SU-DHL-6 (cell line): ENCODE data around the gene NMNAT2.

Experiments
- H2AFZ ChIP-seq: fragments of 200-600 bp; sonication (generic); 2 replicates; pipeline ENCODE4 v1.6.1; 2014; ENCODE audit warnings: low read depth, mild to moderate bottlenecking, moderate library complexity, mixed read lengths, antibody characterized with exemption, low read length; ENCODE audit not compliant: severe bottlenecking
- H3F3A ChIP-seq: fragments of 200-600 bp; shearing (Covaris generic); 2 replicates; pipeline ENCODE4 v1.6.0; 2016; ENCODE audit warnings: antibody characterized with exemption, mild to moderate bottlenecking; ENCODE audit not compliant: insufficient read depth
- H3K27ac ChIP-seq: fragments of 200-600 bp; sonication (generic); 2 replicates; pipeline ENCODE4 v1.5.1; 2016; ENCODE audit warnings: low read depth, mild to moderate bottlenecking, low read length, moderate library complexity, mixed read lengths
- H3K27me3 ChIP-seq: fragments of 200-600 bp; sonication (generic), shearing (Covaris generic); 2 replicates; pipeline ENCODE4 v1.6.0; 2014; ENCODE audit warnings: mild to moderate bottlenecking, low read length
- H3K36me3 ChIP-seq: fragments of 200-600 bp; sonication (generic); 2 replicates; pipeline ENCODE4 v1.6.1; 2014; ENCODE audit warnings: mild to moderate bottlenecking, low read length, mixed read lengths
- H3K4me2 ChIP-seq: fragments of 300-600, 200-600 bp; shearing (Covaris generic), sonication (generic); 2 replicates; pipeline ENCODE4 v1.6.0; 2014; ENCODE audit warnings: low read length, low read depth, mild to moderate bottlenecking; ENCODE audit not compliant: poor library complexity, severe bottlenecking
- H3K4me3 ChIP-seq: fragments of 200-600 bp; sonication (generic); 2 replicates; pipeline ENCODE4 v1.5.1; 2014; ENCODE audit warnings: antibody characterized with exemption, low read length, mild to moderate bottlenecking, mixed read lengths; ENCODE audit not compliant: insufficient read depth, poor library complexity, severe bottlenecking
- H3K79me2 ChIP-seq: fragments of 200-600 bp; sonication (generic); 2 replicates; pipeline ENCODE4 v1.6.1; 2014; ENCODE audit warnings: mild to moderate bottlenecking, low read length, moderate library complexity; ENCODE audit not compliant: insufficient read depth
- H3K9ac ChIP-seq: fragments of 200-600 bp; sonication (generic); 2 replicates; pipeline ENCODE4 v1.7.0; 2014; ENCODE audit warnings: mild to moderate bottlenecking, low read length
- H3K9me2 ChIP-seq: fragments of 200-600 bp; sonication (generic); replicated peaks from 2 replicates; pipeline ENCODE4 v1.6.1; 2014; ENCODE audit warnings: low read length; ENCODE audit not compliant: insufficient read depth
- H3K9me3 ChIP-seq: fragments of 200-600 bp; sonication (generic); 2 replicates; pipeline ENCODE4 v1.6.1; 2014; ENCODE audit warnings: low read length, mixed read lengths; ENCODE audit not compliant: insufficient read depth
- H4K20me1 ChIP-seq: fragments of 200-600 bp; sonication (generic); 2 replicates; pipeline ENCODE4 v1.6.1; 2014; ENCODE audit warnings: low read depth, mild to moderate bottlenecking, antibody characterized with exemption, low read length, moderate library complexity, mixed read lengths
- CTCF ChIP-seq: fragments of 200-600 bp; sonication (generic); IDR thresholded peaks from one replicate; pipeline ENCODE4 v1.5.1; 2017; ENCODE audit warnings: antibody characterized with exemption, mild to moderate bottlenecking, low read length, moderate library complexity; ENCODE audit not compliant: insufficient read depth, poor library complexity, severe bottlenecking
- EZH2phosphoT487 ChIP-seq: fragments of 200-600 bp; sonication (generic), shearing (Covaris generic); conservative IDR thresholded peaks from 2 replicates; pipeline ENCODE4 v1.6.1; 2018; ENCODE audit warnings: mild to moderate bottlenecking, antibody characterized with exemption, low read length, moderate library complexity, mixed read lengths

Gene NMNAT2

GRCh38 chr1:183318433-183318832 is 99.7 kb downstream of the NMNAT2 start:
- Histone ChIP-seq H3K79me2 (no peaks in the 10 kb centered on the region), H3K27ac (no peak overlapping the region), H3K36me3 (no peaks in the 10 kb centered on the region), H4K20me1 (no peaks in the 10 kb centered on the region), H3K4me2 (no peak overlapping the region), H3K27me3 (no peaks in the 10 kb centered on the region), H3K9me2 (no peaks in the 10 kb centered on the region), H2AFZ (no peak overlapping the region), H3F3A (no peaks in the 10 kb centered on the region), H3K9ac (no peak overlapping the region), H3K9me3 (no peaks in the 10 kb centered on the region), H3K4me3 (no peak overlapping the region)
- TF ChIP-seq EZH2phosphoT487 (no peak), CTCF (no peak)

GRCh38 chr1:183315991-183316758 is 102.0 kb downstream of the NMNAT2 start:
- Histone ChIP-seq H3K9ac (no peak overlapping the region), H3K27me3 (no peaks in the 10 kb centered on the region), H4K20me1 (no peaks in the 10 kb centered on the region), H3K27ac (no peak overlapping the region), H3K9me3 (no peaks in the 10 kb centered on the region), H3K4me2 (no peak overlapping the region), H2AFZ (no peak overlapping the region), H3K4me3 (no peak overlapping the region), H3K79me2 (no peaks in the 10 kb centered on the region), H3K36me3 (no peaks in the 10 kb centered on the region), H3F3A (no peaks in the 10 kb centered on the region), H3K9me2 (no peaks in the 10 kb centered on the region)
- TF ChIP-seq EZH2phosphoT487: no peak
- TF ChIP-seq CTCF: no peak

- Histone ChIP-seq H2AFZ (no peak overlapping the region), H3K9me3 (no peaks in the 10 kb centered on the region), H3K27me3 (no peaks in the 10 kb centered on the region), H3K9me2 (no peaks in the 10 kb centered on the region), H3K79me2 (no peaks in the 10 kb centered on the region), H4K20me1 (no peaks in the 10 kb centered on the region), H3F3A (no peaks in the 10 kb centered on the region), H3K9ac (no peak overlapping the region), H3K27ac (no peak overlapping the region), H3K4me3 (no peak overlapping the region), H3K36me3 (no peaks in the 10 kb centered on the region), H3K4me2 (no peak overlapping the region)
- TF ChIP-seq CTCF (no peak), EZH2phosphoT487 (no peak)
Measured at GRCh38 chr1:183313063-183313462, 105.1 kb downstream of the NMNAT2 start.
